ENCODE results near the gene DHRS7B. TPM values are rescaled to one million over a fixed set of nuclear protein-coding genes. Genes with fewer than 3 reads are reported as not detected.

Gene DHRS7B
- polyA plus RNA-seq, 1 donor (not counting 4 experiments of a cell fraction or from before 2014, with no cell fraction given) = 33.8 TPM

DNA sequence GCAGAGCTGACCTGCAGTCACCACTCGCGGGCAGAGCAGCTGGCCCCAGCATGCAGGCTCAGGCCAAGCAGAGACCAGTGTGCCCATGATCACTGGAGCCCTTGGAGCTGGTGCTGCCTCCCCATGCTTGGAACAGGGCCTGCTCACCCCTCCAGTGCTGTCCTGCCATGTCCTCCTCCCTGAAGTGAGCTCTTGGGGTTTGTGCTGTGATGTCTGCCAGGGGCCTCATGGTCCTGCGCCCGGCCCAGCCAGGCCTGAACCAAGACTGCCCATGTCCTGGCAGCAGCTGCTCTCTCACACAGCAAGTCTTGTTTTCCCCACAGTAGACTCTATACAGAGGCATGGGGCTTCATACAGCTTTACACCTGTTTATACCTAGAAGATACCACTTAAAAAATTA is 62.6 kb downstream of the DHRS7B start:
- Histone ChIP-seq H2AFZ (ENCODE audit: control insufficient read depth, low read length) (no peak overlapping the region), H3K9me1 (ENCODE audit: control insufficient read depth, extremely low read depth, insufficient read depth, low read length) (peaks cover 3% of the 10 kb centered on the region), H3K9me3 (ENCODE audit: control insufficient read depth, low read depth, low read length) (no peaks in the 10 kb centered on the region), H3K4me2 (ENCODE audit: control insufficient read depth, extremely low read depth, insufficient read depth, low read depth, low read length) (no peak overlapping the region), H3K27me3 (ENCODE audit: control insufficient read depth, extremely low read depth, insufficient read depth, low read length) (no peaks in the 10 kb centered on the region), H3K9ac (ENCODE audit: control insufficient read depth, extremely low read depth, insufficient read depth, low read length) (no peak overlapping the region), H3K79me2 (ENCODE audit: control insufficient read depth, insufficient read depth, low read length) (no peaks in the 10 kb centered on the region), H3K36me3 (ENCODE audit: control insufficient read depth in 2 of 2, extremely low read depth in 1 of 2, insufficient read depth in 2 of 2, low read length in 2 of 2) (peaks cover 12 to 18% of the 10 kb centered on the region in 2 experiments), H3K4me3 (ENCODE audit: control insufficient read depth in 2 of 3, extremely low read depth in 1 of 3, insufficient read depth in 2 of 3, low read depth in 1 of 3, low read length in 3 of 3) (no peak overlapping the region), H3K4me1 (ENCODE audit: control insufficient read depth, extremely low read depth, insufficient read depth, low read length) (no peaks in the 10 kb centered on the region), H3K27ac (ENCODE audit: control insufficient read depth, insufficient read depth, low read length) (no peak overlapping the region), H4K20me1 (ENCODE audit: control insufficient read depth, extremely low read depth, insufficient read depth, low read length) (no peaks in the 10 kb centered on the region)
- no peak for TF ChIP-seq EZH2 (IDR thresholded peaks at IDR 0.05; ENCODE audit: low read length)
- TF ChIP-seq, protein P1, sequence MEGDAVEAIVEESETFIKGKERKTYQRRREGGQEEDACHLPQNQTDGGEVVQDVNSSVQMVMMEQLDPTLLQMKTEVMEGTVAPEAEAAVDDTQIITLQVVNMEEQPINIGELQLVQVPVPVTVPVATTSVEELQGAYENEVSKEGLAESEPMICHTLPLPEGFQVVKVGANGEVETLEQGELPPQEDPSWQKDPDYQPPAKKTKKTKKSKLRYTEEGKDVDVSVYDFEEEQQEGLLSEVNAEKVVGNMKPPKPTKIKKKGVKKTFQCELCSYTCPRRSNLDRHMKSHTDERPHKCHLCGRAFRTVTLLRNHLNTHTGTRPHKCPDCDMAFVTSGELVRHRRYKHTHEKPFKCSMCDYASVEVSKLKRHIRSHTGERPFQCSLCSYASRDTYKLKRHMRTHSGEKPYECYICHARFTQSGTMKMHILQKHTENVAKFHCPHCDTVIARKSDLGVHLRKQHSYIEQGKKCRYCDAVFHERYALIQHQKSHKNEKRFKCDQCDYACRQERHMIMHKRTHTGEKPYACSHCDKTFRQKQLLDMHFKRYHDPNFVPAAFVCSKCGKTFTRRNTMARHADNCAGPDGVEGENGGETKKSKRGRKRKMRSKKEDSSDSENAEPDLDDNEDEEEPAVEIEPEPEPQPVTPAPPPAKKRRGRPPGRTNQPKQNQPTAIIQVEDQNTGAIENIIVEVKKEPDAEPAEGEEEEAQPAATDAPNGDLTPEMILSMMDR (optimal IDR thresholded peaks at IDR 0.05 in 1 of 3, IDR thresholded peaks at IDR 0.05 in 1 of 3, conservative IDR thresholded peaks at IDR 0.05 in 1 of 3; ENCODE audit: extremely low read depth in 1 of 3, insufficient read depth in 2 of 3, low read length in 3 of 3) = no peak
- dilution Hi-C loops (cut with MboI; ENCODE audit: extremely low pct_ligation_motif_present, low sequenced_read_pairs) = no loop called here
- no peak for FAIRE-seq
- no peak for DNase-seq (ENCODE audit: low read depth, low spot score)

- no peak overlapping the region for H2AFZ ChIP-seq (ENCODE audit: control insufficient read depth, low read length)
- no peak for DNase-seq (ENCODE audit: low read depth, low spot score)
- no peaks in the 10 kb centered on the region for H3K9me3 ChIP-seq (ENCODE audit: control insufficient read depth, low read depth, low read length)
- FAIRE-seq = no peak
- H3K36me3 ChIP-seq (ENCODE audit: control insufficient read depth in 2 of 2, extremely low read depth in 1 of 2, insufficient read depth in 2 of 2, low read length in 2 of 2) = peaks cover 12 to 18% of the 10 kb centered on the region in 2 experiments
- H3K9me1 ChIP-seq (ENCODE audit: control insufficient read depth, extremely low read depth, insufficient read depth, low read length) = peaks cover 3% of the 10 kb centered on the region
- dilution Hi-C loops (cut with MboI; ENCODE audit: extremely low pct_ligation_motif_present, low sequenced_read_pairs) = no loop called here
- no peak overlapping the region for H3K4me3 ChIP-seq (ENCODE audit: control insufficient read depth in 2 of 3, extremely low read depth in 1 of 3, insufficient read depth in 2 of 3, low read depth in 1 of 3, low read length in 3 of 3)
- no peaks in the 10 kb centered on the region for H4K20me1 ChIP-seq (ENCODE audit: control insufficient read depth, extremely low read depth, insufficient read depth, low read length)
- H3K27me3 ChIP-seq (ENCODE audit: control insufficient read depth, extremely low read depth, insufficient read depth, low read length) = no peaks in the 10 kb centered on the region
- TF ChIP-seq, protein P1 (optimal IDR thresholded peaks at IDR 0.05 in 1 of 3, IDR thresholded peaks at IDR 0.05 in 1 of 3, conservative IDR thresholded peaks at IDR 0.05 in 1 of 3; ENCODE audit: extremely low read depth in 1 of 3, insufficient read depth in 2 of 3, low read length in 3 of 3) = no peak
- TF ChIP-seq EZH2 (IDR thresholded peaks at IDR 0.05; ENCODE audit: low read length) = no peak
- H3K79me2 ChIP-seq (ENCODE audit: control insufficient read depth, insufficient read depth, low read length) = no peaks in the 10 kb centered on the region
- no peak overlapping the region for H3K9ac ChIP-seq (ENCODE audit: control insufficient read depth, extremely low read depth, insufficient read depth, low read length)
- no peak overlapping the region for H3K27ac ChIP-seq (ENCODE audit: control insufficient read depth, insufficient read depth, low read length)
- peaks cover 6% of the 10 kb centered on the region for H3K4me1 ChIP-seq (ENCODE audit: control insufficient read depth, extremely low read depth, insufficient read depth, low read length)
- no peak overlapping the region for H3K4me2 ChIP-seq (ENCODE audit: control insufficient read depth, extremely low read depth, insufficient read depth, low read depth, low read length)
These were observed 63.3 kb downstream of the DHRS7B start for GRCh38 chr17:21190078-21190477.
